K562 (cell line): ENCODE results near the gene PLD5.

Experiments
- GATA2 ChIP-seq: sonication (generic); formaldehyde crosslinking; IDR thresholded peaks from 2 replicates; pipeline ENCODE4 v1.4.0; 2020; ENCODE audit warnings: mild to moderate bottlenecking, missing genetic modification reagents
- NFE2L1 ChIP-seq: fragments of 450-650 bp; IDR thresholded peaks from 2 replicates; pipeline ENCODE4 v1.6.1; 2016; ENCODE audit warnings: missing genetic modification characterization, low read depth, mild to moderate bottlenecking, missing compliant biosample characterization, moderate library complexity, borderline replicate concordance
- POLR2A ChIP-seq: fragments of 450-650 bp; conservative IDR thresholded peaks from 2 replicates; pipeline ENCODE4 v1.6.1; 2016
- TAF1 ChIP-seq: IDR thresholded peaks from 2 replicates; pipeline ENCODE4 v1.6.1; 2011; ENCODE audit warnings: mild to moderate bottlenecking, low read length, moderate library complexity; ENCODE audit not compliant: insufficient read depth, control insufficient read depth, severe bottlenecking; ENCODE audit errors: extremely low read depth
- TF ChIP-seq, protein P1 (sequence below): sonication (generic); formaldehyde crosslinking; IDR thresholded peaks from 2 replicates; pipeline ENCODE4 v1.8.1; 2023; ENCODE audit warnings: mild to moderate bottlenecking, missing genetic modification reagents
- TF ChIP-seq, protein P2 (sequence below): sonication (generic); formaldehyde crosslinking; IDR thresholded peaks from 2 replicates; pipeline ENCODE4 v1.8.0; 2022; ENCODE audit warnings: mild to moderate bottlenecking, missing genetic modification reagents
- TF ChIP-seq, protein P3 (sequence below): fragments of 250-450 bp; sonication (Bioruptor Pico); IDR thresholded peaks from 2 replicates; pipeline ENCODE4 v1.8.0; 2022; ENCODE audit warnings: moderate library complexity, mild to moderate bottlenecking, inconsistent platforms
- TF ChIP-seq, protein P4 (sequence below): sonication (generic); formaldehyde crosslinking; IDR thresholded peaks from 2 replicates; pipeline ENCODE4 v1.8.0; 2022; ENCODE audit warnings: mild to moderate bottlenecking, low read depth, missing genetic modification reagents
- TF ChIP-seq, protein P5 (sequence below): fragments of 250-450 bp; sonication (Bioruptor Pico); IDR thresholded peaks from 2 replicates; pipeline ENCODE4 v1.5.0; 2020; ENCODE audit warnings: mild to moderate bottlenecking
- TF ChIP-seq, protein P6 (sequence below): fragments of 250-450 bp; sonication (Bioruptor Pico); IDR thresholded peaks from 2 replicates; pipeline ENCODE4 v1.4.0; 2020; ENCODE audit warnings: mild to moderate bottlenecking, moderate library complexity

DNA sequence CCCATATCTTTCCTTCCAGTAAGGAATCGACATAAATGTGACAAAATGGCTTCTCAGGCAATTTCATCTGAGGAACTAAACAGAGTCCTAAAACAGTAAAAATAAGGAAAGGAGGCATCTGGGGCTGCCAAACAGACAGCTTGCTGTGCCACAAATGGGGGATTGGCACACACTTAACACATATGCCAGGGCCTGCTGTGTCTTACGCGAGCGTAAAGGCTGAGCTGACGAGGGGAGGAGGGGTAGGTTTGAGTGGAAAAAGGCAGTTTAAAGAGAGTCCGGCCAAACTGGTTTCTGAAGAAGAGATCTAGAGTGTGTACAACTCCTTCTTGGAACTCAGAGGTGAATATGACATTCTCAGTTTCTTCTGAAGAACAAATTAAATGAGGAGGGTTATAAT is 281.5 kb downstream of the PLD5 start:
- no peak for TF ChIP-seq GATA2 (CRISPR knock-in tag)
- TF ChIP-seq, protein P1, sequence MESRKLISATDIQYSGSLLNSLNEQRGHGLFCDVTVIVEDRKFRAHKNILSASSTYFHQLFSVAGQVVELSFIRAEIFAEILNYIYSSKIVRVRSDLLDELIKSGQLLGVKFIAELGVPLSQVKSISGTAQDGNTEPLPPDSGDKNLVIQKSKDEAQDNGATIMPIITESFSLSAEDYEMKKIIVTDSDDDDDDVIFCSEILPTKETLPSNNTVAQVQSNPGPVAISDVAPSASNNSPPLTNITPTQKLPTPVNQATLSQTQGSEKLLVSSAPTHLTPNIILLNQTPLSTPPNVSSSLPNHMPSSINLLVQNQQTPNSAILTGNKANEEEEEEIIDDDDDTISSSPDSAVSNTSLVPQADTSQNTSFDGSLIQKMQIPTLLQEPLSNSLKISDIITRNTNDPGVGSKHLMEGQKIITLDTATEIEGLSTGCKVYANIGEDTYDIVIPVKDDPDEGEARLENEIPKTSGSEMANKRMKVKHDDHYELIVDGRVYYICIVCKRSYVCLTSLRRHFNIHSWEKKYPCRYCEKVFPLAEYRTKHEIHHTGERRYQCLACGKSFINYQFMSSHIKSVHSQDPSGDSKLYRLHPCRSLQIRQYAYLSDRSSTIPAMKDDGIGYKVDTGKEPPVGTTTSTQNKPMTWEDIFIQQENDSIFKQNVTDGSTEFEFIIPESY (CRISPR knock-in tag): no peak
- TF ChIP-seq, protein P2, sequence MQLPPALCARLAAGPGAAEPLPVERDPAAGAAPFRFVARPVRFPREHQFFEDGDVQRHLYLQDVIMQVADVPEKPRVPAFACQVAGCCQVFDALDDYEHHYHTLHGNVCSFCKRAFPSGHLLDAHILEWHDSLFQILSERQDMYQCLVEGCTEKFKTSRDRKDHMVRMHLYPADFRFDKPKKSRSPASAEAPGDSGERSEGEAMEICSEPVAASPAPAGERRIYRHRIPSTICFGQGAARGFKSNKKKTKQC (CRISPR knock-in tag): no peak
- TF ChIP-seq, protein P3, sequence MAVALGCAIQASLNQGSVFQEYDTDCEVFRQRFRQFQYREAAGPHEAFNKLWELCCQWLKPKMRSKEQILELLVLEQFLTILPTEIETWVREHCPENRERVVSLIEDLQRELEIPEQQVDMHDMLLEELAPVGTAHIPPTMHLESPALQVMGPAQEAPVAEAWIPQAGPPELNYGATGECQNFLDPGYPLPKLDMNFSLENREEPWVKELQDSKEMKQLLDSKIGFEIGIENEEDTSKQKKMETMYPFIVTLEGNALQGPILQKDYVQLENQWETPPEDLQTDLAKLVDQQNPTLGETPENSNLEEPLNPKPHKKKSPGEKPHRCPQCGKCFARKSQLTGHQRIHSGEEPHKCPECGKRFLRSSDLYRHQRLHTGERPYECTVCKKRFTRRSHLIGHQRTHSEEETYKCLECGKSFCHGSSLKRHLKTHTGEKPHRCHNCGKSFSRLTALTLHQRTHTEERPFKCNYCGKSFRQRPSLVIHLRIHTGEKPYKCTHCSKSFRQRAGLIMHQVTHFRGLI (CRISPR knock-in tag): no peak
- TF ChIP-seq, protein P4, sequence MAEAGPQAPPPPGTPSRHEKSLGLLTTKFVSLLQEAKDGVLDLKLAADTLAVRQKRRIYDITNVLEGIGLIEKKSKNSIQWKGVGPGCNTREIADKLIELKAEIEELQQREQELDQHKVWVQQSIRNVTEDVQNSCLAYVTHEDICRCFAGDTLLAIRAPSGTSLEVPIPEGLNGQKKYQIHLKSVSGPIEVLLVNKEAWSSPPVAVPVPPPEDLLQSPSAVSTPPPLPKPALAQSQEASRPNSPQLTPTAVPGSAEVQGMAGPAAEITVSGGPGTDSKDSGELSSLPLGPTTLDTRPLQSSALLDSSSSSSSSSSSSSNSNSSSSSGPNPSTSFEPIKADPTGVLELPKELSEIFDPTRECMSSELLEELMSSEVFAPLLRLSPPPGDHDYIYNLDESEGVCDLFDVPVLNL (CRISPR knock-in tag): no peak
- TF ChIP-seq, protein P5, sequence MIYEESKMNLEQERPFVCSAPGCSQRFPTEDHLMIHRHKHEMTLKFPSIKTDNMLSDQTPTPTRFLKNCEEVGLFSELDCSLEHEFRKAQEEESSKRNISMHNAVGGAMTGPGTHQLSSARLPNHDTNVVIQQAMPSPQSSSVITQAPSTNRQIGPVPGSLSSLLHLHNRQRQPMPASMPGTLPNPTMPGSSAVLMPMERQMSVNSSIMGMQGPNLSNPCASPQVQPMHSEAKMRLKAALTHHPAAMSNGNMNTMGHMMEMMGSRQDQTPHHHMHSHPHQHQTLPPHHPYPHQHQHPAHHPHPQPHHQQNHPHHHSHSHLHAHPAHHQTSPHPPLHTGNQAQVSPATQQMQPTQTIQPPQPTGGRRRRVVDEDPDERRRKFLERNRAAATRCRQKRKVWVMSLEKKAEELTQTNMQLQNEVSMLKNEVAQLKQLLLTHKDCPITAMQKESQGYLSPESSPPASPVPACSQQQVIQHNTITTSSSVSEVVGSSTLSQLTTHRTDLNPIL (CRISPR knock-in tag): no peak
- TF ChIP-seq POLR2A: no peak
- no peak for TF ChIP-seq NFE2L1 (tag)
- no peak for TF ChIP-seq TAF1
- TF ChIP-seq, protein P6, sequence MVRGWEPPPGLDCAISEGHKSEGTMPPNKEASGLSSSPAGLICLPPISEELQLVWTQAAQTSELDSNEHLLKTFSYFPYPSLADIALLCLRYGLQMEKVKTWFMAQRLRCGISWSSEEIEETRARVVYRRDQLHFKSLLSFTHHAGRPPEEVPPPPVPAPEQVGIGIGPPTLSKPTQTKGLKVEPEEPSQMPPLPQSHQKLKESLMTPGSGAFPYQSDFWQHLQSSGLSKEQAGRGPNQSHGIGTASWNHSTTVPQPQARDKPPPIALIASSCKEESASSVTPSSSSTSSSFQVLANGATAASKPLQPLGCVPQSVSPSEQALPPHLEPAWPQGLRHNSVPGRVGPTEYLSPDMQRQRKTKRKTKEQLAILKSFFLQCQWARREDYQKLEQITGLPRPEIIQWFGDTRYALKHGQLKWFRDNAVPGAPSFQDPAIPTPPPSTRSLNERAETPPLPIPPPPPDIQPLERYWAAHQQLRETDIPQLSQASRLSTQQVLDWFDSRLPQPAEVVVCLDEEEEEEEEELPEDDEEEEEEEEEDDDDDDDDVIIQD (CRISPR knock-in tag): no peak
